ENCODE data around the gene WNT16.
"Not testable (repeated sequence)": the region's sequence is repeated elsewhere in the genome, so short reads cannot be mapped to it uniquely, and the experiment has no call there.

Gene WNT16, protein sequence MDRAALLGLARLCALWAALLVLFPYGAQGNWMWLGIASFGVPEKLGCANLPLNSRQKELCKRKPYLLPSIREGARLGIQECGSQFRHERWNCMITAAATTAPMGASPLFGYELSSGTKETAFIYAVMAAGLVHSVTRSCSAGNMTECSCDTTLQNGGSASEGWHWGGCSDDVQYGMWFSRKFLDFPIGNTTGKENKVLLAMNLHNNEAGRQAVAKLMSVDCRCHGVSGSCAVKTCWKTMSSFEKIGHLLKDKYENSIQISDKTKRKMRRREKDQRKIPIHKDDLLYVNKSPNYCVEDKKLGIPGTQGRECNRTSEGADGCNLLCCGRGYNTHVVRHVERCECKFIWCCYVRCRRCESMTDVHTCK

DNA sequence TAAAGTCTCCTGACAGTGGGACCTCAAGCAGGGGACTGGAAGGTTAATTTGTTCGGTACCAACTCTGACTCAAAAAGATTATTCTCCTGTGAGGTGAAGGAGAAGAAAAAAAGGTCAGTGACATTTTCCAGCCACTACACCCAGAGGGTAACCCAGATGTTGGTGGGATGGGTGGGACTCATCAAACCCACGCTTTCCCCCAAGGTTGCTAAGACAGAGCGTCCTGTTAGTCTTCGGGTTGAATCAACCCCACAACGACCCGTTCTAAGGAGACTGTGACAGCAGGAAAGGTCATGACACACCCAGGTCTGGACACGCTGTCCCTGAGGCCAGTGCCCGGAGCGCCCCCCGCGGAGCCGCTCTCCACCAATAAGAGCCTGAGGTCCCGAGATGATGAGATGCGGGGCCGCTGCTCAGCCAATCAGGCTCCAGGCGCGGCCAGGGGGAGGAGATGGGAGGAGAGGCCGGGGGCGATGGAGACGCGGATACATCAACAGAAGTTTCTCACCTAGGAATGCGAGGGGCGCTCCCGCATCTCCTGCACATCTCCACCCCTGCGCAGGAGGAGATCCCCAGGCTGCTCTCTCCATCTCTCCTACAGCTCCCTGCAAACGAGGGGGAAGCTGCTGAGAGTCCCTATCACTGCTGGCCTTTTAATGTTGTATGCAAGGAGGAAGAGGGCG lies at the start of gene WNT16:
Gene WNT16 (plus strand): TSS at position 493 of the 683 bp plus-strand sequence. CDS start 293 bp downstream, outside the sequence.
- no peak for DNase-seq

DNA sequence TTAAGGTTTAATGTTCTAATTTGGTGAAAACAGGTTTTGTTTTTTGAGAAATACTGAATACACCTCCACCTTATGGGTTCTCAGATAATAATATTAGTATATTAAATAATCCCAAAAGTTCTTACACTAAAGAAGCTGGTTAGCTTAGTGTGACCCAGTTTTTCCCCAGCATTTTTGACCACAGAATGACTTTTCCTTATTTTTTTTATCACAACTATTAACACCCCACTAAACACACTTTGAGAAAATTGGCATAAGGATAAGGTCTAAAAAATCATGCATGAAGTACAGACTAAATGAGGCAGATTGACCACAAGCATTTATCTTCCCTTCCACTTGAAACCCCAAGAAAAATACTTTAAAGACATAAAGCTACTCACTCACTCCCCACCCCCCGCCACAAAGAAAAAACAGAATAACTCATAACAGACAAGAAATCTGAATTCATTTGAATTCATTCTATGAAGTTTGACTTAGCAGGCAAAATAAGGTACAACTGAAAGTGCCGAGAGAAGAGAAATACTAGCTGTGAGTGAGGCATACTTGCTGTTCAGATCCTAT lies 49.7 kb upstream of the WNT16 start:
- DNase-seq, result no peak

DNA sequence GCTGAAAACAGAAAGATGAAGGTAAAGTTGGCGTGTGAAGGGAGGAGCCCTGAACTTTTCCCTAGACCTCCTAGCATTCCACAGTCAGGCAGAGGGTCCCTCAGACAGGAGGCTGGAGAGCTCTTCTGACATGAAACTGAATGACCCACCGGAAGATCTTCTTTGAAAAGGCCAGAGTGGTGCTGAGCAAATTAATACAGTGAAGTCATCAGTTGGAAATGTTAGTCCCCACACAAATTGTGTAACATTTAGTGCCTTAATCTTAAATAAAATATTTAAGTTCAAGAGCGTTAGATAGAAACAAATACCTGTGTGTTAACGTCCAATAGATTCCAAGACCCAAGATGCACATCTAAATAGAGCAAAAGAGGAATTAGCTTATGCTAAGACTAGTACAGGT lies 49.0 kb upstream of the WNT16 start:
- no peak for DNase-seq

DNA sequence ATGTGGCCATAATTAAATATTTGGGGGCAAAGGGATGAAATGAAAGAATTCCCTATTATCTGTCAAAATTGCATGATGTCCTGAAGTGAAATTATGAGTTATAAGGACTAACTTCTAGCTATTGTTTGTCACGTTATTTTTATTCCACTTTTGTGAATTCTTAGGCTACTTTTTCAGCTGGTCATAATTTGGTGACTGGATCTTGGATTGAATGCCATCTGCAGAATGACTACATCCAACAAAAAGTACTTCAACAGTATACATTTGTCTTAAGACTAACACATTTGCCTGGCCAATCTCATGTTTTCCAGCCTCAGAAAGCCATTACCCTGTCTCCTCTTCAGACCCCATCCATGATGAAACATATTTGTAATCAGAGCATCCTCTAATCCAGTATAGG lies 48.1 kb upstream of the WNT16 start:
- no peak for DNase-seq

DNA sequence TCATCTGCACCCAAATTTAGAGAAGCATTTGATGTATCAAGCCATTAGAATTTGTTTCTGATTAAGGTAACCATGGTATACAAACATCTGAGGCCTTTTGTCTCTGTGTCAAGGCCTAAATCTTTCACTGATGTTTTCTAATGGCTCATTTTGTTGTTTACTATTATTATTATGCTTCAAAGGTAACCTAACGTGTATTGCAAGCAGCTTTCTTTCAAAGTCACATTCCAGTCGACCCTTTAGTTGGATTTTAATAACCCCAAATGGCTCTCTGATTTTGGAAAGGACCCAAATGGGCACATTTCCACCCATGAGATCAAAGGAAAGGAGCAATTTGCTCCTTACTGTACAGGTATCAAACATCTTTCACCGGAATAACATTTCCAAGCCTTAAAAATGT lies 46.7 kb upstream of the WNT16 start:
- no peak for DNase-seq

DNA sequence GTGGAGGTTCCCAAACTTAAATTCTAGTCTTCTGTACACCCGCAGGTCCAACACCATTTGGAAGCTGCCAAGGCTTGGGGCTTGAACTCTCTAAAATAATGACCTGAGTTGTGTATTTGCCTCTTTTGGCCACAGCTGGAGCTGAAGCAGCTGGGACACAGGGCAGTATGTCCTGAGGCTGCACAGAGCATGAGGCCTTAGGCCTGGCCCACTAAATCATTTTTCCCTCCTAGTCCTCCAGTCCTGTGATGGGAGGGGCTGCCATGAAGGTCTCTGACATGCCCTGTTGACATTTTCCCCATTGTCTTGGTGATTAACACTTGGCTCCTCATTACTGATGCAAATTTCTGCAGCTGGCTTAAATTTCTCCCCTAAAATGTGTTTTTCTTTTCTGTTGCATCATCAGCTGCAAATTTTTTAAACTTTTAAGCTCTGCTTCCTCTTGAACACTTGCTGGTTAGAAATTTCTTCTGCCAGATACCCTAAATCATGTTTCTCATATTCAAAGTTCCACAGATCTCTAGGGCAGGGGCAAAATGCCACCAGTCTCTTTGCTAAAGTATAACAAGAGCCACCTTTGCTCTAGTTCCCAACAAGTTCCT lies 43.6 kb upstream of the WNT16 start:
- no peak for DNase-seq

DNA sequence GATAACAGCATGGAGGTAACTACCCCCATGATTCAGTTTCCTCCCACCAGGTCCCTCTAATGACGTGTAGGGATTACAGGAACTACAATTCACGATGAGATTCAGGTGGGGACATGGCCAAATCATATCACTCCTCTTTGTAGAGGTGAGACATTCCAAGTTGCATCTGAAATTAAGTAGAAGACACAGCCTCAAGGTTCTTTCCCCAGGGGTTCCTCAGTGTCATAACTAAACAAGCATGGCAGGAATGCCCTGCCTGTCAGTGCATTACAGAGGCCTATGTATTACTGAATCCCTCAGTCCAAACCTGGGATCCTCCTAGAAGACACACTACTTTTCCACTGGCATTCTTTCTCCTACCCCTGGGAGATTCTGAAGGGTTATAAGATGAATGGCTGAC lies 42.6 kb upstream of the WNT16 start:
- no peak for DNase-seq

DNA sequence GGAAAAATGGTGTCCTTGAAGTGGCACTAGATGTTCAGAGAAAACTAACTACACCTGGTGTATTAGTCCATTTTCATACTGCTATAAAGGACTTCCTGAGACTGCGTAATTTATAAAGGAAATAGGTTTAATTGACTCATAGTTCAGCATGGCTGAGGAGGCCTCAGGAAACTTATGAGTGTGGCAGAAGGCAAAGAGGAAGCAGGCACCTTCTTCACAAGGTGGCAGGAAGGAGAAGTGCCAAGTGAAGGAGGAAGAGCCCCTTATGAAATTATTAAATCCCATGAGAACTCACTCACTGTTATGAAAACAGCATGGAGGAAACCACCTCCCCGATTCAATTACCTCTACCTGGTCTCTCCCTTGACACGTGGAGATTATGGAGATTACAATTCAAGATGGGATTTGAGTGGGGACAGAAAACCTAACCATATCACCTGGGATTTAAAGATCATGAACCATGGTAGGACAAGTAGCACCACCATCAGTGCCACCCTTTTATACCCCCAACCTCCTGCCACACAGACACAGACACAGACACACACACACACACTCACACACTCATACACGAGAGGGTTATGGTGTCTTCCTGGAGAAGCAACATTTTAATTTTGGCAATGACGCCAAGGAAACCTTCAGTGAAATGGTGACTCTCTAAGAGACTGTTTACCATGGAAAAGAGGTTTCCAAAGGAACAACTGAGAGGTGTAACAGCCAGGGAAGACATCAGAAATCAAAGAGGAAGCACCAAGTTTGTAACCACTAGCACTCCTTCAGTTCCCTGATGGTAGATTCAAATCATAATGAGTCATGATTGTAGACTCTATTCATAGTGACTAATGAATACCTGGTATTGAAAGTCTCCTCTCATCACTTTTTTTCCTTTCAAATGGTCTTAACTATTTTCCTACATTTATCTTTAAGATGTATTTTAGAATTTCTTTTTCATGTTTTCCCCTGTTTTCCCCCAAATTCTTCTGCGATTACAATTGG lies 41.8 kb upstream of the WNT16 start:
- no peak for DNase-seq

DNA sequence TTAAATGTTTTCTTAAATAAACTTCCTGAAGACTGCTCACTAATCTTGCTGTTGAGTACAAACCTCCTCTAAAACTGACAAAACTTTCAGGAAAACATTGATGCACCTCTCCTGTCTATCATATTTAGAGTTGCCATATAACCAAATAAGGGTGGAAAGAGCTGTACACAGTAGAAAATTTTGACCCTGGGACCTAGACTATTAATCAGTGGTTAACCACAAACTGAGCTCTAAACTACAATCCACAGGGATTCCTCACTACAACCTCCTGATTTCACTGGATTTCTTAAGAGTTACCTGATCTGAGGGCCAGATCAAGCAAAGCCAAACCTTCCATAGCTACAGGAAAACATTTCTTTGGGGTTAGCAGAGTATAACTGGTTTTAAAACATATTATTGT lies 39.9 kb upstream of the WNT16 start:
- no peak for DNase-seq

DNA sequence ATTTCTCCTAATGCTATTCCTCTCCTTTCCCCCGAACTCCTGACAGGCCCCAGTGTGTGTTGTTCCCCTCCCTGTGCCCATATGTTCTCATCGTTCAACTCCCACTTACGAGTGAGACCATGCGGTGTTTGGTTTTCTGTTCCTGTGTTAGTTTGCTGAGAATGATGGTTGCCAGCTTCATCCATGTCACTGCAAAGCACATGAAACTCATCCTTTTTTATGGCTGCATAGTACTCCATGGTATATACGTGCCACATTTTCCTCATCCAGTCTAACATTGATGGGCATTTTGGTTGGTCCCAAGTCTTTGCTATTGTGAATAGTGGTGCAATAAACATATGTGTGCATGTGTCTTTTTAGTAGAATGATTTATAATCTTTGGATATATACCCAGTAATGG lies 38.9 kb upstream of the WNT16 start:
- DNase-seq, result not testable (repeated sequence)

DNA sequence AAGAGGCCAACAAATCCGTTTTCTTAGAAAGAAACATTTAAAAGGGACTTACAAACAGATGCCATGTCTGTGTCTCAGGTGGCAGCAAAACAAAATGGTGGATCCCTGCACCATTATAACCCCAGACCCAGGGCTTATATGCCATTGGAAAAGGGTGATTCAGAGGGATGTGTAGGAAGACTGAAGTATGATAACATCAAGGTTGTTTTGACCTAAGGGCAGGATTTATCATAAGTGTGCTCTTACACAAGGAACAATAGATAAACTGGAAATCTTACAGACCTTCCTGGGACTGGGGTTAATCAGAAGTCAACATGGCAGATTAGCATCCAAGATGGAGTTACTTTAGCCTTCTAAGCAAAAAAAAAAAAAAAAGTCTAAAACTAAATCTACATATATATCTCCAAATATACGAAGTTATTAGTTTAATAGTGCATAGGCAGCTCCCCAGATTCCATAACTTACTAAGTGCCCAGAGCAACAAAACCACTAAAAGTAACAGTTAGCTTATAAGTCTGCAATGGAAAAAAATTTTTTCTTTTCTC lies 34.3 kb upstream of the WNT16 start:
- no peak for DNase-seq

DNA sequence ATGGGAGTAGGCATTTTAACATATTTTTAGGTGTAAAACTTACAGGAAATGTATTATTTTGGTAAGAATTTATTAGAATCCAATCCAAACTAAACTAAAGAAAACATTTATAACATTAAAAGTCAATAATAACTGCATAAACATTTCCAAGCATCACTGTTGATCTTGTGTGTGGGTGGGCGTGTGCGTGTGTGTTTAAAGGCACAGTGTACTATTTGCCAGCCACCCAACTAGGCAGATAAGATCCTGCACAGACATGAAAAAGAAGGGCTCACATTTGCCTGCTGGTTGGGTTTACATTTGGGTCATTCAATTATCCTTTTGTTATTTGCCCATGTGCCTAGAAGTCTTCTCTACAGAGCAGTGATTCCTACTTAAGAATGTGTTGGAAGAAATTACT lies 31.0 kb upstream of the WNT16 start:
- DNase-seq, result no peak

DNA sequence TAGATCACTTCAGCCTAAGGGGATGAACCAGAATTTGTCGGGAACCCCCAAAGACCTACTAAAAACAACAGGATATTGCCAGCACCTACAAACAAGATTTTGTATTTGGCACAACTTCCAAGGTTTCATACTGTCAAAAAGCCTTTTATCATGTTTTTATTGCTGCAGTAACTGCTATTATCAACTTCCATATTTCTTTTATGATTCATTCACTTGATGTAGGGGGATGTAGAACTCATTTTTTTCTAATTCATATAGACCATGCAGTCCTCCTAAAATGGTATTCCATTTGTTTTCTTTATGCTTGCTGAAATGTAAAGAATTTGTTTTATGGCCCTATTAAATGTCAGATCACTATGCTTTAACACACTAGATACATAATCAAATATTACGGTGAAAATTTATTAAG lies 30.0 kb upstream of the WNT16 start:
- no peak for DNase-seq

DNA sequence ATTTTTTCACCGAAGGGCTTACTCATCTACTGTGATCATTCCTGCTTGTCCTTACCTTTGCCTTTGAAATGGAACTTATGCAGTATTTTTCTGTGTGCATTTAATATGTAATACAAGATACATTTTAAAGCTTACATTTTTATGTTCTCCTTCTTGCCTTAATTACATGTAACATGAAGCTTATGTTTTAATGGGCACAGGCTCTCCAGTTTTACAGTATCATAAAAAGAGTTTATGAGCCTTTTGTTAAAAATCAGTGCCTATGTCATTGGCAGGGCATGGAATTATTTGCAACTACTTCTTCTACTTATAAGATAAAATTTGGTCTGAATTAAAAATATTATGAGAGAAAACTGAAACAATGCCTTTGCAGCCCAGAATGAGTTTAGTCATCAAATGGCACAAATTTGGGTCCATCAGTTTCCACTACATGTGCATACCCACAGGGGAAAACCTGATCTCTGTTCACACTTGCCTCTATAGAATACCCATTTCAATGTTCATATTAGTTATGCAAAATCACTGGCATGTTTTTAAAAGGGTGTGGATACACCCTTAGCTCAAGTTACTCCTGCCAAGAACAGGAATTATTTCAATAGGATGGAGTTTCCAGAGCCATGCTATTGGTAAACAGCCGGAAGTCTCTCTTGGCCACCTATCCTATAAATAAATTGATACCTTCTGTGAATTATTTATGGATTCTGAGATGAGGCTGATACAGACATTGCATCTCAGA lies 27.9 kb upstream of the WNT16 start:
- DNase-seq, result no peak

DNA sequence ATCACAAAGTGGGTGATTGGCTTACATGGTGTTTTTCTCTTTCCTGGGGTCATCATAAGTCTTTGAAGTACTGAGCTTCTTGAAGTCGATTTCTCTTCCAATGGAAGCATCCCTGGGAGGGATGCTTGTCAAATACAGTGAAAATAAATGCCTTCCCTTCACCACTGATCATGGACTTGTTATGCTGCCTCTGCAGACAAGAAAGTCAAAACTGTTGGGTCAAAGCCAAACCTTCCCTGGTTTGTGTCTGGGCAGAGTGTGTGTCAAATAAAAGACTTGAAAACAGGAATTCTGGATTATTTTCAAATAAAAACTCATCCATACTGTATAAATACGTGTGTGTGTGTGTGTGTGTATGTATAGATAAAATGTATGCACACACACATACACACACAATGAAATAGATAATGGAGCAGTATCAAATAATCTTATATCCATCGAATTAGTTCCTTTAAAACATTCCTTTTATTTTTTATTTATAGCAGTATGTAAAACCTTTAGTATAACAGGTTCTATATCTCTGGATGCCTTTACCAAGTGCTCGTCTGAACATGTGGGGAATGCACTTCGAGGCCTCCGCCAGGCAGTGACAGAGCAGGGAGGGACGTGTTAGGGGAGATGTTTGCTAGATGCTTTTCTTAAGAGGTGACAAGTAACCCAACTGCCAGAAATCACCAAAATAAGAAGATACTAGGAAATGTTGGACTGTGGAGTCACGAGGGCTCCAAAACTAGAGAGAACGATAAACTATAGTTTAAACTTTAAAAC lies 27.2 kb upstream of the WNT16 start:
- no peak for DNase-seq

DNA sequence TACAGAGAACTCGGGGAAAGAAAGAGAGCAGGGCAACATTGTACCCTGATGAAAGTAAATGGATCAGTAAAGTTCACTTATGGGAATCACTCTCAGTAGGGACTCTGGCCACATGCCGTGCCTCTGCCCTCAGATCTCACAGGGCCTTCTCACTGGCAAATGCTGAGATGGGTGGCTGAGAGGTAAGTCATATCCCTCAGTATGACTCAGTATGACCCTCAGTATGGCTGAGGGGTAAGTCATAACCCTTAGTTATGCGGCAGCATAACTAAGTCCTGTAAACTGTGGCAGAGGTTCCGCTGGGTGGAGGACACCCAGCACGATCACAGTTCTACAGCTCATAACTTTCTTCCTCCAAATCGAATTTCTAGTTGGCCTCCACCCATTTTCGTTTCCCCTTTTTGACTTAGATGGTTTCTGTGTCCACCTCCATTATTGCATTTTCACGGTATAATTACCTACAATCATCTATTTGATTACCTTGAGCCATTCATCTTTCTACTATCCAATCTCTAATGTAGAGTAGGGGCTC lies 26.5 kb upstream of the WNT16 start:
- no peak for DNase-seq

DNA sequence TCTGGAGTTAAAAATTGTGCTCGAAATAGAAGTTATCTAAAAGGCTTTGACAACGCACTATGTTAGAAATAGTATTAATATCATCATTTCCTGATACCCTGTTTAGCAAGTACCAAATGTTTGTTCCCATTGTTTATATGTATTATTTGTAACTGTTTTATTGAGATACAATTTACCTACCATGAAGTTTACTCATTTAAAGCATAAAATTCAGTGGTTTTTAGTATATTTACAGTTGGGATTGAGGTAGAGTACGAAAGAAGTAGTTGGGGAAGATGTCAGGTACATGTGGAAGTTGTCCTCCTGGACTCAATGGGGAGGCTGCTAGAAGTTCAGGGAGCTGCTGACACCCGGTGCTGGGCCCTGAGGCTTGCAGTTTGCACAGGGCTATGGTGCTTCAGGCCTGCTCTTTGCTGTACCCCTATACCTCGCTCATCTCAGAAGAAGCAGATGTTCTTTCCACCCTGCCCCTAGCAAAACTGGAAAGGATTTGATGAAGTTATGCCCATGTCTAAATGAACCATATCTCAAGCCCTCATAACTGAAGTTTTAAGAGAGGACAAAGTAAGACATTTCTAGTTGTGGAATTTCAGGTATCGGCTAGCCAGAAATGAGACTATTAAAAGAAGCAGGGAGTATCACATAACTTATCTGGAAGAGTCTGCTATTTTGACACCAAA lies 25.2 kb upstream of the WNT16 start:
- DNase-seq, result no peak

DNA sequence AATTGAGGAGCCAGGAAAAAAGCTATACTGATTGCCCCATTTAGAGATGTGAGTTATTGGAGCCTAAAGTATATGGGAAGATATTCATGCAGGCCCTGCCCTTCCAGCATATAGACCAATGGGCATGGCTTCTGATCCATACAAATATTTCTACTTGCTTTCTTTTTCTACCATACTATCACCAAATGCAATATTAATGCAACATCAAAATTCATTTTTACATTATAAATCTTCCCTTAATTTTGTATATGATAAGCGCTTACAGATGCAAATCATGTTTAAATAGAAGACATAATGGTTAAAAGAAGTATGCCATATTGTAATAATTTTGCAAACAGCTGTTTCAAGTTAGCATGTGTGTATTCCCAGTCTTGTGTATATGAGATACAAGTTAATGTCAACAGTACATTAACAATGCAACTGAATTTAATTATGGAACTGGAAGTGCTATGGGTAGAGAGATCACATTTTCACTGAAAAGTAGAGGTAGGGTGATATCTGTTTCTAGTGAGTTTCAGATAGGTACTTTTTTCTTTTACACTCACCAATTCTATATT lies 24.6 kb upstream of the WNT16 start:
- DNase-seq, result no peak

DNA sequence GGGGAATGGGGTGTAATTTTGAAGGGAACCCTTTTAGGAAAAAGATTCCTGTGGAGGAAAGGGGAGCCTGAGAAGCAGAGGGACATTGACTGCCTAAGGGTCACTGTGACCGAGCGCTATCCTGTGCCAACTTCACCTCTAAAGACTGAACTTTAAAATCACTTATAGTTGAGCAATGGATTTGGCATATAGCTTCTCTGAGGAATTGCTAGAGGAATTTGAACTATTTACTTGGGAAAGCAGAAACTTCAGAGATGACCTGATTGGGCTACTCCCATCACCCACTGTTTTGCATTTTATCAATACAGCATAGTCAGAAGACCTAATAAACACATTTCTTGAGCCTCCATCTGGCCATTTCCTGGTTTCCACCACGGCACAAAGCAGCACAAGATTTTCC lies 23.7 kb upstream of the WNT16 start:
- DNase-seq, result no peak

DNA sequence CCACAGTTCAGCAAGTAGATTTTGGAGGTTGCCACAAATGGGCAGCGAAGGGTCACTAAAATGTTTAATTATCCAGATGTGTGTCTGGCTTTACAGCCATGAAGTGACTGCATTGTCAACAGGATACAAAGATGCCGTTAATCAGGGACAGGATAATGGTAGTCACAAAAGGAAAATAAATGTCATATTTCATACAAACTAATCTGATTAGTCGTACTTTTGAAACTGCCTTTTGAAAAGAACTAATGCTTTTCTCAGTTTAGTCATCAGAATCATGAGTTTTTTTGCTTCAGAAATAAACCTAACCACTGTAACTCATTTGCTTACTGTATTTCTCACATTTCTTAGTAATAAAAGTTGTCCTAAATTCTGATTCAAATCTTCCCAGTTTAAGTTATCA lies 22.2 kb upstream of the WNT16 start:
- no peak for DNase-seq

All from NCI-H2029 (cell line).